Calu3 (cell line): ENCODE results near the gene CMTR2. TPM values are rescaled to one million over a fixed set of nuclear protein-coding genes. Genes with fewer than 3 reads are reported as not detected.
"Not testable (repeated sequence)": the region's sequence is repeated elsewhere in the genome, so short reads cannot be mapped to it uniquely, and the experiment has no call there.

Experiments used
- BruUV-seq: library from RNA; stranded (reverse); fragments of 400-500 nt; replicated peaks from 2 replicates; lab custom pipeline; 2021; lab: Mats Ljungman, UMichigan
- CTCF ChIA-PET: fragments of 300-600 bp; sonication (Branson Sonifier 250); formaldehyde crosslinking; loops from one replicate; lab custom pipeline; 2022; ENCODE audit warnings: antibody characterized with exemption; lab: Charles Lee
- DNase-seq: peaks from one replicate; pipeline ENCODE4 v3.0.0; 2022
- H3K27ac Mint-ChIP-seq: one replicate; pipeline ENCODE4 v1.8.0; 2022; ENCODE audit warnings: mixed read lengths; ENCODE audit not compliant: unreplicated experiment
- H3K27me3 Mint-ChIP-seq: one replicate; pipeline ENCODE4 v1.8.0; 2022; ENCODE audit warnings: mixed read lengths; ENCODE audit not compliant: unreplicated experiment
- H3K36me3 Mint-ChIP-seq: one replicate; pipeline ENCODE4 v1.8.0; 2022; ENCODE audit warnings: mild to moderate bottlenecking, moderate library complexity, mixed read lengths; ENCODE audit not compliant: insufficient read depth, unreplicated experiment
- H3K4me1 Mint-ChIP-seq: one replicate; pipeline ENCODE4 v1.8.0; 2022; ENCODE audit warnings: mild to moderate bottlenecking, low read depth, mixed read lengths; ENCODE audit not compliant: unreplicated experiment
- H3K4me3 Mint-ChIP-seq: one replicate; pipeline ENCODE4 v1.8.0; 2022; ENCODE audit warnings: mild to moderate bottlenecking, low read depth, moderate library complexity, mixed read lengths; ENCODE audit not compliant: unreplicated experiment
- H3K9me3 Mint-ChIP-seq: one replicate; pipeline ENCODE4 v1.8.0; 2022; ENCODE audit warnings: low read depth, mixed read lengths; ENCODE audit not compliant: unreplicated experiment
- CTCF ChIP-seq: fragments of 200-600 bp; IDR thresholded peaks from one replicate; pipeline ENCODE4 v1.8.0; 2022; ENCODE audit warnings: antibody characterized with exemption; ENCODE audit not compliant: unreplicated experiment
- intact Hi-C: fragments of 100-400 bp; cut with micrococcal nuclease; formaldehyde crosslinking; loops from one replicate; pipeline ENCODE4 v1.10.0; 2022; ENCODE audit not compliant: unreplicated experiment
- total RNA-seq: library from RNA; stranded (reverse); gene quantifications from 2 replicates; pipeline ENCODE4 v1.2.3, GENCODE V29; 2022

Gene CMTR2
- total RNA-seq, 1 experiment from 2014 or later: 45.0 TPM

GRCh38 chr16:71315269-71315668 lies 26.1 kb upstream of the CMTR2 start:
- CTCF ChIA-PET: interaction anchor here (0.7 kb wide), 1 partner anchor 23 kb away, joined by 3 read pairs; no protein-coding TSS in a partner anchor
- intact Hi-C loops: no loop called here
- H3K4me3 Mint-ChIP-seq: no peak overlapping the region
- peaks cover 6% of the 10 kb centered on the region for H3K36me3 Mint-ChIP-seq
- DNase-seq: no peak
- no peak overlapping the region for H3K27ac Mint-ChIP-seq
- H3K27me3 Mint-ChIP-seq: peaks cover 8% of the 10 kb centered on the region
- H3K9me3 Mint-ChIP-seq: no peaks in the 10 kb centered on the region
- peaks cover 16% of the 10 kb centered on the region for H3K4me1 Mint-ChIP-seq
- BruUV-seq: no TSS peak
- TF ChIP-seq CTCF: no peak

GRCh38 chr16:71313591-71313990 lies 24.4 kb upstream of the CMTR2 start:
- H3K9me3 Mint-ChIP-seq, H3K4me3 Mint-ChIP-seq, DNase-seq, H3K36me3 Mint-ChIP-seq, H3K27ac Mint-ChIP-seq, CTCF ChIA-PET, BruUV-seq: not testable (repeated sequence)
- H3K27me3 Mint-ChIP-seq: peaks cover 25% of the 10 kb centered on the region
- H3K4me1 Mint-ChIP-seq: peaks cover 22% of the 10 kb centered on the region
- intact Hi-C loops: loop anchor here (5.0 kb wide), 1 partner anchor 44 kb away; the partner anchor contains the start of gene CALB2

- Mint-ChIP-seq H3K27ac (no peak overlapping the region), H3K27me3 (peaks cover 44% of the 10 kb centered on the region), H3K36me3 (peaks cover 6% of the 10 kb centered on the region), H3K4me3 (no peak overlapping the region), H3K9me3 (no peaks in the 10 kb centered on the region), H3K4me1 (peaks cover 22% of the 10 kb centered on the region)
- CTCF ChIA-PET: interaction anchor here (0.6 to 1.8 kb wide), 21 partner anchors 8 to 786 kb away, joined by 3 to 18 read pairs (median 5); partner anchors contain the start of genes CALB2, CMTR2 and HYDIN
- DNase-seq: peak; percentile 32
- intact Hi-C loops: loop anchor here (1.0 to 5.0 kb wide), 2 partner anchors 46 to 96 kb away; partner anchors contain the start of gene CALB2
- no TSS peak for BruUV-seq
- peak; percentile 96 for TF ChIP-seq CTCF
Observed at GRCh38 chr16:71311553-71312158, 22.5 kb upstream of the CMTR2 start.

- Mint-ChIP-seq H3K36me3 (no peaks in the 10 kb centered on the region), H3K27ac (no peak overlapping the region), H3K4me1 (no peaks in the 10 kb centered on the region), H3K9me3 (peaks cover 6% of the 10 kb centered on the region), H3K27me3 (peaks cover 49% of the 10 kb centered on the region), H3K4me3 (no peak overlapping the region)
- intact Hi-C loops: no loop called here
- BruUV-seq: no TSS peak
- no peak for TF ChIP-seq CTCF
- DNase-seq: no peak
- CTCF ChIA-PET: no interaction called here
Observed at GRCh38 chr16:71303938-71304337, 14.7 kb upstream of the CMTR2 start.

- no peak overlapping the region for H3K4me3 Mint-ChIP-seq
- no peak for TF ChIP-seq CTCF
- H3K36me3 Mint-ChIP-seq: no peaks in the 10 kb centered on the region
- CTCF ChIA-PET: interaction anchor here (1.4 kb wide), 1 partner anchor 15 kb away, joined by 14 read pairs; no protein-coding TSS in a partner anchor
- no peak overlapping the region for H3K27ac Mint-ChIP-seq
- peak; percentile 26 for DNase-seq
- H3K4me1 Mint-ChIP-seq: peaks cover 22% of the 10 kb centered on the region
- H3K27me3 Mint-ChIP-seq: peaks cover 25% of the 10 kb centered on the region
- peaks cover 9% of the 10 kb centered on the region for H3K9me3 Mint-ChIP-seq
- no TSS peak for BruUV-seq
- intact Hi-C loops: no loop called here
Observed at GRCh38 chr16:71297341-71297634, 8.1 kb upstream of the CMTR2 start.
